NCI-H2107 (cell line): ENCODE data around the gene LRRC26.

Experiments
- DNase-seq: peaks from one replicate; lab custom pipeline; 2025; lab: John Stamatoyannopoulos, UW

LRRC26 gene

GRCh38 chr9:137183980-137184595, 14.2 kb upstream of the LRRC26 start:
- no peak for DNase-seq

GRCh38 chr9:137182836-137183235, 13.0 kb upstream of the LRRC26 start:
- no peak for DNase-seq

GRCh38 chr9:137181680-137182079, 11.8 kb upstream of the LRRC26 start:
- no peak for DNase-seq

GRCh38 chr9:137180491-137180890, 10.6 kb upstream of the LRRC26 start:
- no peak for DNase-seq

GRCh38 chr9:137179761-137180160, 9.9 kb upstream of the LRRC26 start:
- no peak for DNase-seq

GRCh38 chr9:137178939-137179630, 9.2 kb upstream of the LRRC26 start:
- DNase-seq, result no peak

- no peak for DNase-seq
Observed at GRCh38 chr9:137178201-137178938, 8.5 kb upstream of the LRRC26 start.

GRCh38 chr9:137176302-137177182, 6.7 kb upstream of the LRRC26 start:
- no peak for DNase-seq

- DNase-seq, result no peak
Observed at GRCh38 chr9:137175345-137175961, 5.6 kb upstream of the LRRC26 start.

GRCh38 chr9:137174722-137175293, 5.0 kb upstream of the LRRC26 start:
- no peak for DNase-seq

GRCh38 chr9:137173796-137174664, 4.2 kb upstream of the LRRC26 start:
- DNase-seq, result no peak

- DNase-seq, result no peak
Observed at GRCh38 chr9:137172901-137173795, 3.3 kb upstream of the LRRC26 start.

- no peak for DNase-seq
Observed at GRCh38 chr9:137171149-137171900, 1.5 kb upstream of the LRRC26 start.

- DNase-seq, result no peak
Observed at GRCh38 chr9:137170486-137171148, 766 bp upstream of the LRRC26 start.

GRCh38 chr9:137168904-137169856, 671 bp downstream of the LRRC26 start:
- DNase-seq, result no peak

GRCh38 chr9:137168573-137168903, 1.3 kb downstream of the LRRC26 start:
- DNase-seq, result no peak
